ENCODE measurements around the gene FERMT2.
A peak's percentile ranks its signal among the peaks of the same experiment; 100 is the strongest.

FERMT2 gene

GRCh38 chr14:52860910-52861309 lies 89.9 kb downstream of the FERMT2 start:
- no peak overlapping the region for H3K4me3 ChIP-seq (ENCODE audit: low read length)
- DNase-seq (ENCODE audit: low read depth), result no peak
- TF ChIP-seq CTCF (conservative IDR thresholded peaks at IDR 0.05; ENCODE audit: low read depth, low read length), result no peak

GRCh38 chr14:52860209-52860608 lies 90.6 kb downstream of the FERMT2 start:
- no peak for DNase-seq (ENCODE audit: low read depth)
- no peak for TF ChIP-seq CTCF (conservative IDR thresholded peaks at IDR 0.05; ENCODE audit: low read depth, low read length)
- H3K4me3 ChIP-seq (ENCODE audit: low read length), result no peak overlapping the region

DNA sequence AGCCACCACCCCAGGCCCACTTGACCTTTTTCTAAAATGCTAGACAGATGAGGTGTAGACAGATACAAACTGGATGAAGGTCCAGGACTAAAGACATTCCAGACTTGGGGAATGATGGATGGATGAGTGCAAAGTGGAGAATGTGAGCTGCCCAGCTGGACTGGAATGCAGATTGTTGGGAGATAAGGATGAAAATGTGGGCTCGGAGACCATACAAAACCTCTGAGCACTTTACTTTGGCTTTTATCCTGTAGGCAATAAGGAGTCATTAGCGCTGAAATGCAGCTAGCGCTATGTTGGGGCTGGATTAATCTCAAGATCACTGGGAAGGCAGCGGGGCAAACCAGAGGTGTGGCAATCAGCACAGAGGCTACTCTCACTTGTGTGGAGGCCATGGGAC lies 94.7 kb downstream of the FERMT2 start:
- no peak for DNase-seq (ENCODE audit: low read depth)
- no peak overlapping the region for H3K4me3 ChIP-seq (ENCODE audit: low read length)
- no peak for TF ChIP-seq CTCF (conservative IDR thresholded peaks at IDR 0.05; ENCODE audit: low read depth, low read length)

- H3K4me3 ChIP-seq (ENCODE audit: low read length), result no peak overlapping the region
- TF ChIP-seq CTCF (conservative IDR thresholded peaks at IDR 0.05; ENCODE audit: low read depth, low read length), result no peak
- no peak for DNase-seq (ENCODE audit: low read depth)
Measured at GRCh38 chr14:52853522-52853854, 97.4 kb downstream of the FERMT2 start.

DNA sequence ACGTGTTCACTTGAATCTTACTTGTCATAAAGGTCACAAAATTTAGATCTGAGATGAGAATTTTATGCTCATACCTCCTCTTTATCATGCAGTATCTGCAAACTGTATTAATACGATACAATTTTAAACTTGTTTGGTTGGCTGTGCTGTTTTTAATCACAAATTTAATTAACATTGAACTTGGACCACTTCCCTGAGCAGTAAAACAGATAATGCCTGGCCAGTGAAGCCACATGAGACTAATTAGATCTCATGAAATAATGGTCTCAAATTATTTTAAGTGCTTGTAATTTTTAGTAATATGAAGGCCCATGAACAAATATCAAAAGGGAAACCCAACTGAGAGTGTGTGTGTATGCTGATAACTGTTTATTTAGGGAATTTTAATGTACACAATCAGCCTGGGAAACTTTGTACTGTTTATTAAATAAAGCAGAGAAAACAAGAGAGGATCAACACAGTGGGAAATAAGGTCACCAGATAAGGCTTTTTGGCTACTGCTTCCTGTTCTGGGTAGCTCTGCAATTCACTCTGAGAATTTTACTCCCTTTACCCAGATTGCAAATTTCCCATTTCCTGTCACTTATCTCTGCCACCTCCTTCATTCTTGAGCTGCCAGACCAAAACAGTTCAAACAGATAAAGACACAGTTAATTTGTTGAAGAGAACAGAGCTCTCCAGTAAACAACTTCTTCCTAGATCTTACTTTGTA lies 97.9 kb downstream of the FERMT2 start:
- H3K4me3 ChIP-seq (ENCODE audit: low read length), result no peak overlapping the region
- TF ChIP-seq CTCF (conservative IDR thresholded peaks at IDR 0.05; ENCODE audit: low read depth, low read length), result no peak
- DNase-seq (ENCODE audit: low read depth), result no peak

DNA sequence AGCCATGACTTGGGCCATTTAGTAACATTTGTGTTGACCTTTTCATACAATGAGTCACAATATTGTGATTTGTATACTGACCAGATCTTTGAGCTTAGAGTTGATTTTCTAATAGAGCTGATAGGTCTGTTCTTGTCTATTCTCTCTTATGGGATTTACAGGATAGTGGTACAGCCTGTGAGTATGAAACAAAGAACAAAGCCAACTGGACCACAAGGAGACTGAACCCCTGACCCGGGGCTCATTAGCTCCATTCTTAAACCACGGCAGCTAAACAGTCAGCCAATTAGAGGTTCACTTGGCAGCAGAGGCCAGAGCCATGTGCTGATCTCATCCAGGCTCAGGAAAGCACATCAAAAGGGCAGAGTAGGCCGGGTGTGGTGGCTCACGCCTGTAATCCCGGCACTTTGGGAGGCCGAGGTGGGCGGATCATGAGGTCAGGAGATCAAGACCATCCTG lies 100.4 kb downstream of the FERMT2 start:
- peak; percentile 65 for DNase-seq (ENCODE audit: low read depth)

More for the DNA sequence above, 100.4 kb downstream of the FERMT2 start:
- TF ChIP-seq CTCF (conservative IDR thresholded peaks at IDR 0.05; ENCODE audit: low read depth, low read length), result no peak
- no peak overlapping the region for H3K4me3 ChIP-seq (ENCODE audit: low read length)

Data from retinal pigment epithelial cell (primary cell).